GM23248 (cell line): ENCODE results near the gene DAND5.

ENCODE experiments used
- EZH2 ChIP-seq: fragments of 200-600 bp; sonication (generic); IDR thresholded peaks from 2 replicates; pipeline ENCODE4 v1.6.1; 2018; ENCODE audit warnings: antibody characterized with exemption, mild to moderate bottlenecking; ENCODE audit not compliant: insufficient read depth, poor library complexity, severe bottlenecking
- EZH2phosphoT487 ChIP-seq: fragments of 200-600 bp; sonication (generic); IDR thresholded peaks from 2 replicates; pipeline ENCODE4 v1.6.1; 2018; ENCODE audit warnings: antibody characterized with exemption, moderate library complexity, mild to moderate bottlenecking, low read depth; ENCODE audit not compliant: insufficient read depth

GRCh38 chr19:12946092-12946721 lies 23.2 kb upstream of the DAND5 start:
- TF ChIP-seq EZH2 (no peak), EZH2phosphoT487 (no peak)
